Tibial nerve (tissue), 3 donors: Measurements from ENCODE around the gene LRRC10B.

Experiments
- CTCF ChIP-seq, 5 experiments: fragments of 200-600 bp in 3 of 5; fragments of 450-650 bp in 2 of 5; sonication (generic) in 3 of 5; IDR thresholded peaks; one replicate each; pipeline ENCODE4 v1.5.1; 2016 to 2019; ENCODE audit warnings: antibody characterized with exemption in 5 of 5, mild to moderate bottlenecking in 3 of 5, moderate library complexity in 2 of 5
- POLR2A ChIP-seq, 2 donors: fragments of 450-650 bp; IDR thresholded peaks; one replicate each; pipeline ENCODE4 v1.6.1; 2017; ENCODE audit warnings: antibody characterized with exemption in 2 of 2, mild to moderate bottlenecking in 2 of 2, moderate library complexity in 2 of 2

- TF ChIP-seq POLR2A (IDR thresholded peaks at IDR 0.05) (no peak), CTCF (IDR thresholded peaks at IDR 0.05) (no peak)
Measured at GRCh38 chr11:61534025-61534932, 25.7 kb downstream of the LRRC10B start.
